Suprapubic skin (tissue), 4 donors: ENCODE measurements around the gene RSPO1. TPM values are rescaled to one million over a fixed set of nuclear protein-coding genes. Genes with fewer than 3 reads are reported as not detected.
"Not testable (repeated sequence)": the region's sequence is repeated elsewhere in the genome, so short reads cannot be mapped to it uniquely, and the experiment has no call there.

Experiments used
- DNase-seq, 2 donors: peaks; one replicate each; pipeline ENCODE4 v3.0.0-alpha.2; 2019; ENCODE audit warnings: low spot score in 2 of 2
- H3K27ac ChIP-seq: fragments of 200-600 bp; sonication (generic); one replicate; pipeline ENCODE4 v1.5.1; 2019
- H3K27me3 ChIP-seq: fragments of 200-600 bp; sonication (generic); one replicate; pipeline ENCODE4 v1.5.1; 2019
- H3K36me3 ChIP-seq: fragments of 200-600 bp; sonication (generic); one replicate; pipeline ENCODE4 v1.5.1; 2019
- H3K4me1 ChIP-seq: fragments of 200-600 bp; sonication (generic); one replicate; pipeline ENCODE4 v1.5.1; 2019
- H3K4me3 ChIP-seq: fragments of 200-600 bp; sonication (generic); one replicate; pipeline ENCODE4 v1.5.1; 2019; ENCODE audit warnings: mild to moderate bottlenecking
- H3K9me3 ChIP-seq: fragments of 200-600 bp; sonication (generic); one replicate; pipeline ENCODE4 v1.5.1; 2019
- CTCF ChIP-seq, 2 donors: fragments of 200-600 bp in 1 of 2; fragments of 450-650 bp in 1 of 2; sonication (generic) in 1 of 2; IDR thresholded peaks; one replicate each; pipeline ENCODE4 v1.5.1; 2016 to 2019; ENCODE audit warnings: antibody characterized with exemption in 2 of 2, mild to moderate bottlenecking in 1 of 2, moderate library complexity in 1 of 2
- EP300 ChIP-seq: sonication (generic); formaldehyde crosslinking; IDR thresholded peaks from one replicate; pipeline ENCODE4 v1.6.1; 2017; ENCODE audit warnings: antibody characterized with exemption
- POLR2A ChIP-seq, 2 donors: fragments of 450-650 bp; IDR thresholded peaks; one replicate each; pipeline ENCODE4 v1.6.1; 2017; ENCODE audit warnings: antibody characterized with exemption in 2 of 2, mild to moderate bottlenecking in 2 of 2, moderate library complexity in 2 of 2
- POLR2AphosphoS5 ChIP-seq, 3 donors: sonication (generic); formaldehyde crosslinking; IDR thresholded peaks; one replicate each; pipeline ENCODE4 v1.6.1; 2017; ENCODE audit warnings: antibody characterized with exemption in 3 of 3
- WGBS: methylation state at CpG from one replicate; pipeline ENCODE4 v1.1.5; 2018; 5-methylcytosine and 5-hydroxymethylcytosine counted together
- total RNA-seq, 4 donors: library from RNA; depleted of rRNA; stranded (reverse); fragments of >200 nt; gene quantifications; one replicate each; pipeline ENCODE4 v1.1.0, GENCODE V29; 2016

Gene RSPO1
- total RNA-seq, 4 donors from 2014 or later: 2.1 to 9.7 (median 6.7) TPM

GRCh38 chr1:37593726-37594125 lies 41.0 kb downstream of the RSPO1 start:
- no peak overlapping the region for H3K4me3 ChIP-seq

GRCh38 chr1:37588939-37589338 lies 45.8 kb downstream of the RSPO1 start:
- Histone ChIP-seq H3K4me1 (peaks cover 5% of the 10 kb centered on the region), H3K4me3 (no peak overlapping the region), H3K36me3 (peaks cover 89% of the 10 kb centered on the region), H3K27me3 (no peaks in the 10 kb centered on the region), H3K9me3 (no peaks in the 10 kb centered on the region), H3K27ac (no peak overlapping the region)
- WGBS: 86% methylated on average over 2 of the region's 2 CpGs
- no peak for DNase-seq
- TF ChIP-seq POLR2AphosphoS5 (IDR thresholded peaks at IDR 0.05) (no peak), CTCF (IDR thresholded peaks at IDR 0.05) (no peak), EP300 (no peak), POLR2A (IDR thresholded peaks at IDR 0.05) (no peak)

More at GRCh38 chr1:37593726-37594125, 41.0 kb downstream of the RSPO1 start:
- Histone ChIP-seq H3K36me3 (peaks cover 45% of the 10 kb centered on the region), H3K4me1 (peaks cover 26% of the 10 kb centered on the region), H3K27ac (no peak overlapping the region), H3K9me3 (no peaks in the 10 kb centered on the region), H3K27me3 (no peaks in the 10 kb centered on the region)
- 93% methylated on average over 6 of the region's 6 CpGs for WGBS
- no peak for DNase-seq
- TF ChIP-seq CTCF (IDR thresholded peaks at IDR 0.05): no peak

- not testable (repeated sequence) for H3K27ac ChIP-seq, DNase-seq
- WGBS: 85% methylated on average over 4 of the region's 4 CpGs
These were observed 50.1 kb downstream of the RSPO1 start for GRCh38 chr1:37584544-37584943.

GRCh38 chr1:37575692-37576091 lies 59.0 kb downstream of the RSPO1 start:
- Histone ChIP-seq H3K27me3 (no peaks in the 10 kb centered on the region), H3K36me3 (peaks cover 97% of the 10 kb centered on the region), H3K27ac (no peak overlapping the region), H3K9me3 (no peaks in the 10 kb centered on the region), H3K4me3 (no peak overlapping the region), H3K4me1 (no peaks in the 10 kb centered on the region)
- DNase-seq: no peak
- TF ChIP-seq CTCF (IDR thresholded peaks at IDR 0.05) (no peak), EP300 (no peak), POLR2AphosphoS5 (IDR thresholded peaks at IDR 0.05) (no peak), POLR2A (IDR thresholded peaks at IDR 0.05) (no peak)
- WGBS: 91% methylated on average over 5 of the region's 5 CpGs

More at GRCh38 chr1:37584544-37584943, 50.1 kb downstream of the RSPO1 start:
- peaks cover 94% of the 10 kb centered on the region for H3K36me3 ChIP-seq
- not testable (repeated sequence) for H3K27me3 ChIP-seq, H3K9me3 ChIP-seq, H3K4me1 ChIP-seq, H3K4me3 ChIP-seq

DNA sequence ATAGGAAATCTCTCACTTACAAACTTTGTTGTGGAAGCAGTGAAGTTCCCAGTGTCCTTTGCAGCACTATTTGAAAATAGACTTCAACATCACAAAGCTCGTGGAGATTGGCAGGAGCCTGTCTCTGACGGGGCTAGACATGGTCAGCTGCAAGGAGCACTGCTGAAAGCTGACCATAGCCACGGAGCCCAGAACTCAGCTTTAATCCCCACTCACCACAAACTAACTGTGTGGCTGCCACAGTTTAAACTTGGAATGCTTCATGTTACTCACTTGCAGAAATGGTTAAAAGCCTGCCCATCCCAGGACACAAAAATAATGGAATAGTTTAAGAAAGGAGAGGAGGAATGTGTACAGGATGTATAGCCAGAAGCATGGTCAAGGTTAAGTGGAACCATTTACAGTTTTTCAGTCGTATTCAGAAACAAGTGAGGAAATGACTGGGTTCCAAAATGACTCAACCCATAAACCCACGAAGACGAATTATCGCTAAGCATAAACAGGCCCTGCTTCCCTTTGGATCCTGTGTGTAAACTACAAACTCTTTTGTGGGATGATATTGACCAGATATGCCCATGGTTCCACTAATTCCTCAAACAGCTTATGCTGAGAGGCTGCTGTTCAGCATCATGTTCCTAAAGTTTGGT lies 59.7 kb downstream of the RSPO1 start:
- no peaks in the 10 kb centered on the region for H3K27me3 ChIP-seq
- DNase-seq: no peak
- no peaks in the 10 kb centered on the region for H3K9me3 ChIP-seq
- peaks cover 99% of the 10 kb centered on the region for H3K36me3 ChIP-seq
- TF ChIP-seq POLR2A (IDR thresholded peaks at IDR 0.05) (no peak), POLR2AphosphoS5 (IDR thresholded peaks at IDR 0.05) (no peak), CTCF (IDR thresholded peaks at IDR 0.05) (no peak), EP300 (no peak)
- 76% methylated on average over 7 of the region's 7 CpGs for WGBS
- no peaks in the 10 kb centered on the region for H3K4me1 ChIP-seq
- H3K4me3 ChIP-seq: no peak overlapping the region
- H3K27ac ChIP-seq: no peak overlapping the region
